MG63 (cell line): Measurements from ENCODE around the gene STK11. TPM values are rescaled to one million over a fixed set of nuclear protein-coding genes. Genes with fewer than 3 reads are reported as not detected.

Experiments
- DNase-seq: peaks from one replicate; pipeline ENCODE4 v3.0.0-alpha.2; 2020
- H3K27me3 ChIP-seq: fragments of 250-450 bp; sonication (Bioruptor Pico); 2 replicates; pipeline ENCODE4 v1.5.1; 2020; ENCODE audit warnings: mild to moderate bottlenecking, moderate library complexity
- H3K36me3 ChIP-seq: fragments of 250-450 bp; sonication (Bioruptor Pico); 2 replicates; pipeline ENCODE4 v1.5.1; 2020; ENCODE audit warnings: mild to moderate bottlenecking, moderate library complexity
- H3K4me3 ChIP-seq: fragments of 250-450 bp; sonication (Bioruptor Pico); 2 replicates; pipeline ENCODE4 v1.5.1; 2020; ENCODE audit warnings: mild to moderate bottlenecking, moderate library complexity
- H3K9me3 ChIP-seq: fragments of 250-450 bp; sonication (Bioruptor Pico); 2 replicates; pipeline ENCODE4 v1.5.1; 2020; ENCODE audit warnings: mild to moderate bottlenecking, moderate library complexity
- total RNA-seq: library from RNA; depleted of rRNA; stranded (reverse); fragments of >200 nt; shearing (Covaris generic); gene quantifications from 2 replicates; pipeline ENCODE4 v1.2.3, GENCODE V29; 2014; ENCODE audit warnings: low replicate concordance; rRNA removed

STK11 gene
- total RNA-seq, 1 experiment from 2014 or later: 51.5 TPM

GRCh38 chr19:1277061-1277460, 71.5 kb downstream of the STK11 start:
- no peak overlapping the region for H3K4me3 ChIP-seq
- H3K9me3 ChIP-seq: no peaks in the 10 kb centered on the region

More at GRCh38 chr19:1277061-1277460, 71.5 kb downstream of the STK11 start:
- Histone ChIP-seq H3K27me3 (no peaks in the 10 kb centered on the region), H3K36me3 (peaks cover 28% of the 10 kb centered on the region)
- no peak for DNase-seq

Other genes with a start within 250 kb of the STK11 start
- gene WDR18, start 221.4 kb upstream of the STK11 start, total RNA-seq: 37.8 and 61.8 TPM in 2 replicates
- not detected in 2 replicates for gene GRIN3B, start 205.4 kb upstream of the STK11 start, total RNA-seq
- gene TMEM259, start 184.7 kb upstream of the STK11 start, total RNA-seq: 40.3 and 75.8 TPM in 2 replicates
- not detected in 2 replicates for gene RNU6-2, start 184.3 kb upstream of the STK11 start, total RNA-seq
- 52.7 and 84.9 TPM in 2 replicates for gene CNN2, start 179.2 kb upstream of the STK11 start, total RNA-seq
- 0.26 and 4.3 TPM in 2 replicates for gene ABCA7, start 165.7 kb upstream of the STK11 start, total RNA-seq
- gene ARHGAP45, start 138.6 kb upstream of the STK11 start, total RNA-seq: not detected in 2 replicates
- gene POLR2E, start 110.4 kb upstream of the STK11 start, total RNA-seq: 128 and 157 TPM in 2 replicates
- gene GPX4, start 101.8 kb upstream of the STK11 start, total RNA-seq: 293 and 320 TPM in 2 replicates
- 15.6 and 22.7 TPM in 2 replicates for gene SBNO2, start 31.5 kb upstream of the STK11 start, total RNA-seq
- gene CBARP, start 32.2 kb downstream of the STK11 start, total RNA-seq: 0.30 and 0.35 TPM in 2 replicates
- 29.4 and 33.8 TPM in 2 replicates for gene ATP5F1D, start 36.0 kb downstream of the STK11 start, total RNA-seq
- 4.6 and 5.7 TPM in 2 replicates for gene MIDN, start 42.8 kb downstream of the STK11 start, total RNA-seq
- 64.1 and 68.5 TPM in 2 replicates for gene CIRBP, start 63.6 kb downstream of the STK11 start, total RNA-seq
- gene FAM174C, start 69.8 kb downstream of the STK11 start, total RNA-seq: 32.2 and 57.2 TPM in 2 replicates
- gene EFNA2, start 80.1 kb downstream of the STK11 start, total RNA-seq: 0.76 TPM in 1 of 2 replicates, not detected in the other
- gene NDUFS7, start 178.1 kb downstream of the STK11 start, total RNA-seq: 19.3 and 49.5 TPM in 2 replicates
- gene GAMT, start 195.8 kb downstream of the STK11 start, total RNA-seq: 22.1 and 30.7 TPM in 2 replicates
- 107 and 149 TPM in 2 replicates for gene DAZAP1, start 201.8 kb downstream of the STK11 start, total RNA-seq
- 702 and 820 TPM in 2 replicates for gene RPS15, start 232.6 kb downstream of the STK11 start, total RNA-seq
- 0.59 and 2.0 TPM in 2 replicates for gene APC2, start 244.3 kb downstream of the STK11 start, total RNA-seq